Activated T-cell treated with anti-CD3 and anti-CD28 coated beads, Interleukin-2, amount 50 U/mL, for 48 hours (primary cell): ENCODE data around the gene SLC35F6.
"Not testable (repeated sequence)": the region's sequence is repeated elsewhere in the genome, so short reads cannot be mapped to it uniquely, and the experiment has no call there.

Experiments used
- DNase-seq, 2 experiments: peaks; one replicate each; pipeline ENCODE4 v3.0.0-alpha.2; 2020

The SLC35F6 gene

DNA sequence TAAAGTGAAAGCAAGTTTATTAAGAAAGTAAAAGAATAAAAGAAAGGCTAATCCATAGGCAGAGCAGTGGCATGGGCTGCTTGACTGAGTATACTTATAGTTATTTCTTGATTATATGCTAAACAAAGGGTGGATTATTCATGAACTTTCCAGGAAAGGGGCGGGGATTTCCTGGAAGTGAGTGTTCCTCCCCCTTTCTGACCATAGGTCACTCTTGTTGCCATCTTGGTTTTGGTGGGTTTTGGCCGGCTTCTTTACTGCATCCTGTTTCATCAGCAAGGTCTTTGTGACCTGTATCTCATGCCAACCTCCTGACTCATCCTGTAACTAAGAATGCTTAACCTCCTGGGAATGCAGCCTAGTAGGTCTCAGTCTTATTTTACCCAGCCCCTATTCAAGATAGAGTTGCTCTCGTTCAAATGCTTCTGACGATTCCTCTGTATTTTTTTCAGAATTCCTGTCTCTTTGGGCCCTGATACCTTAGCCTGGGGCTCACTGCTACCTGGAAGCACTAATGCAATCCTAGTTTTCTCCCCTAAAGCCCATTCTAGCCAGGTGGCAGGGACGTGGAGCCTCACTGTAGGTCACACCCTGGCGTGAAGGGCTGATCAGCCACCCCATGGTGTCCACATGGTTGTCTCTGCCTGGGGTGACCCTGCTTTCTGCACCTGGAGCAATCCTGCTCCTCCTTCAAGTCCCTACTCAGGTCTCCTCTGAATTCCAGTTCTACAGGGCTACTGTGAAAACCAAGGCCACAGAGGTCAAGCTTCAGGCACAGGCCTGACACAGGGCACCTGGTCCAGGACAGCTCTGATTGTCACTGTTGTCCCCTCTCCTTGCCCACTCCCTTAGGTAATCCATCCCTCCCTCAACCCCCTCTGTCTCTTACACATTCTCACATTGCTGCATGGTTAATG, 6.0 kb upstream of the SLC35F6 start:
- DNase-seq, result peak in 1 of 2 experiments; percentile 46

DNA sequence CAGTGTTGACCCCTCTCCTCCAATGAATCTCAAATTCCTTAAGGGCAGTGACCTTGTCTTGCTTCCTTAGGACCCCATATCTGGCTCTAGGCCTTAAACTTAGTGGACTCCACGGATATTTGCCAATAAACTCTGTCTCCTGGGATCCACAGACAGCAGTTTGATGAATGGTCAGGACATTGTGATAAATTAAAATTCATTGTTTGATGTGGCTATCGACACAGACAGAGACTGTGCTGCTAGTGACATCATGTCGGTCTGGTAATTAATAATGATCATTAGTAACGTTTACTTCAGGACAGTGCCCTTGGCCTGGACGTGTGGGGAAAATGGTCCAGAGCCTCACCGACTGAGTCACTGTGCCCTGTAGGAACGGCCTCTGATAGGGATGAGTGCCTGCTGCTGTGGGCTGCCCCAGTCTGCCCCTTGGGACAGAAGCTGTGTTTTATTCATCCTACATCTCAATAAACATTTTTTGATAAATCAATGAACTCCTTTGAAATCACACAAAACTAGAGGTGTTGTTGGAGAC, 5.2 kb upstream of the SLC35F6 start:
- DNase-seq, result no peak

DNA sequence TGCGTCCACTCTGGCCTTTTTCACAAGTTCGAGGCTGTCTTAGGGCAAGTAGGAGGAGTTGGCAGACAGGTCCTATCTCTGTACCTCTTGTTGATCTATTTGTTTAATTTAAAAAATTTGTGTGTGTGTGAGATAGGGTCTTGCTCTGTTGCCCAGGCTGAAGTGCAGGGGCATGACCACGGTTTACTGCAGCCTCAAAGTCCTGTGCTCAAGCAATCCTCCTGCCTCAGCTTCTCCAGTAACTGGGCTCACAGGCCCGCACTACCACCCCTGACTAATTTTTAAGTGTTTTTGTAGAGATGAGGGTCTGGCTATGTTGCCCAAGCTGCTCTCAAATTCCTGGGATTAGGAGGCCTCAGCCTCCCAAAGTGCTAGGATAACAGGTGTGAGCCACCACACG, 4.2 kb upstream of the SLC35F6 start:
- no peak for DNase-seq

DNA sequence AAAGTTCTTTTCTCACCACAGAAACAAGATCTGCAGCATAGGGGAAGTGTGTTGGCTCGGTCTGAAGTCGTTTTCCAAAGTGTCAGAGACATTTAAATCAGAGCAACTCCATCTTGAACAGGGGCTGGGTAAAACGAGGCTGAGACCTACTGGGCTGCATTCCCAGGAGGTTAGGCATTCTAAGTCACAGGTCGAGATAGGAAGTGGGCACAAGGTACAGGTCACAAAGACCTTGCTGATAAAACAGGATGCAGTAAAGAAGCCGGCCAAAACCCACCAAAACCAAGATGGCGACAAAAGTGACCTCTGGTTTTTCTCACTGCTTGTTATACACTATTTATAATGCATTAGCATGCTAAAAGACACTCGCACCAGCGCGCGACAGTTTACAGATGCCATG, 3.1 kb upstream of the SLC35F6 start:
- not testable (repeated sequence) for DNase-seq

DNA sequence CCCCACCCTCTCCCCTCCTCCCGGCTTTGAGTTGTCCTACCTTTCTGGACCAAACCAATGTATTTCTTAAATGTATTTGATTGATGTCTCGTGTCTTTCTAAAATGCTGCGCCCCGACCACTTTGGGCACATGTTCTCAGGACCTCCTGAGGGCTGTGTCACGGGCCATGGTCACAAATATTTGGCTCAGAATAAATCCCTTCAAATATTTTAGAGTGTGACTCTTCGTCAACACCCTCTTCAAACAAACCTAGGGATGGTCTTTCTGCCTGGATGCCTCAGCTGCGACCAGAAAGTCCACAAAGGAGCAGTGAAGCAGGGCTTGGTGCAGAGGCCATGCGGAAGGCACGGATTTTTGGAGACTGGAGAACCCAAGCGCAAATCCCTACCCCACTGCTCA, 1.1 kb upstream of the SLC35F6 start:
- DNase-seq, result no peak

DNA sequence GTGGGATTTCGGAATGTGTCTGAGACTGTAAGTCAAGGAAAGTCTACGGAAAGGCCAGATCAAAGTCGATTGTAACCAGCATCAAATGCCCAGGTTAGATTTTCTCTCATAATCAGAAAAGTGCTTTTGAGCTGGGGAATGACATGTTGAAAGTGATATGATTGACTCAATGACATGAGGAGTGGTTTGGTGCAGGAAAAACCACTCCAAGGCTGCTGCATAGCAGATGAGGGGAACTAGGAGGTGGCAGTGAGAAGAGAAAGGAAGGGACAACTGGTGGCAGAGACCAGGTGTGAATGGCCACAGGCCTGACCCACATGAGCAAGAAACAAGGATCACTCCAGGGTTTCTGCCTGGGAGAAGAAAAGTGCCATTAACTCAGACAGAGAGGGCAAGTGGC, 822 bp downstream of the SLC35F6 start:
- DNase-seq, result no peak

DNA sequence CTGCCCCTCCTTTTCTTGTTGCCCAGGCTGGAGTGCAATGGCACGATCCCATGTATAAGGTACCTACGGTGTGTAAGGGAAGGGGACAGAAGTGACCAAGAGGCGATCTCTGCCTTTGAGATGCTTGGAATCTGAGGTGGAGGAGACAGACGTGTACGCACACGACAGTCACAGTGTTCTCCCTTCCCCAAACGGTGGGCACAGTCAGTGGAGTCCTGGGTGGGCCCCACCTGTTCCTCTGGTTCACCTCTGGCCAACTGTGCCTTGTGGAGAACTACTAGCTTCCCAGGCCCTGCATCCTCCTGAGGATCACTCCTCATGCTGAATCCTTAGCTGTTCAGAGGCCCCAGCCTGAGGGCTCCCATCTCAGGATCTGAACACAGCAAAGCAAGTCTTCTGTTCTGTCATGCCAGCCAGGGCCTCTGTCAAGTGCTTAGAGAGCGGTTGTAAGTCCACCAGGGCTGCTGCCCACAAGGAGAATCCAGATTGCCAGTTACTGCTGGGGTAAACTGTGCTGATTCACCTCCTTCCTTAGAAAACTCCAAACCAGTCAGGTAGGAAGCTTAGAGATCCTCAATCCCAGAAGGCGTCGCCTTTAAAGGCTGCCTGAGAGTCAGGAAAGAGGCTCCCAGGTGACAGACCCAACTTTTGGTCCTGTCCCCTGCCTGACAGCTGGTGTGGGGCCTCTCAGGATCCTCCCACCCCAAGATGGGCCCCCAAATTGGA, 1.6 kb downstream of the SLC35F6 start:
- no peak for DNase-seq

DNA sequence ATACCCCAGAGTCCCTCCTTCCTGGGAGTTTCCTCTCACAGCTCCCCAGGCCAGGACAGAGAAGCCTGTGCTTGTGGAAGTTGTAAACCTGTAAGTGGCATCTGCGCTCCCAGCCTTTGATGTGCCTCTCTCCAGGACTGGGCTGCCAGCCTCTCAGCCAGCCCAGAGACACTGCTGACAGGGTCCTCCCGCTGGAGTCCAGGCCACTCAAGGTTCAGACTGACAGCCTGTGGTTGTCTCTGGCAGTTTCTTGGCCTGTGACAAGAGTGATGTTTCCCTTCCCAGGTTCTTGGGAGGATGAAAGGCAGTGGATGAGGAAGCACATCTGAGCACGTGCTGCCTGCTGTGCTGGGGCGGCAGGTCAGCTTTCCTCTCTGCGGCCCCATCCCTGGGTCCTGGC, 3.0 kb downstream of the SLC35F6 start:
- no peak for DNase-seq

DNA sequence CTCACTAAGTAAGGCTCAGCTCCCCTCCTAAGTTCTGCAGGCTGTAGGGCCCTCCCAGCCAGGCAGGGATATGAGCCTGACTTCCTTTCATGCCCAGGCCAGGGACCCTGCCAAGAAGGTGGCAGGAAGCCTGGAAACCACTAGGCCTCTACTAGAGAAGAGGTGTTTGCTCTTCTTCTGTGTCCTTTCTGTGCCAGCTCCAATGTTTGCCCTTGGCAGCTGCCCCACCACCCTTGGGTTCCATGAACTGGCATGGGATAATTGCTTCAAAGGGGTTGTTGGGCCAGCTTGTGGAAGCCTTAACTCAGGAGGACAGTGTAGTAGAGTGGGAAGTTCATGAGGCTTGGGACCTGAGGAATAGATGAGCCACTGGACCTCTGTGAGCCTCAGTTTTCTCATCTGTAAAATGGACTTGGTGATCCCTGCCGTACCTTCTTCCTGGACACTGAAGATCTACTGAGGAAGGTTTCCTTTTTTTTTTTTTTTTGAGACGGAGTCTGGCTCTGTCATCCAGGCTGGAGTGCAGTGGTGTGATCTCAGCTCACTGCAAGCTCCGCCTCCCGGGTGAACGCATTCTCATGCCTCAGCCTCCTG, 3.9 kb downstream of the SLC35F6 start:
- no peak for DNase-seq

DNA sequence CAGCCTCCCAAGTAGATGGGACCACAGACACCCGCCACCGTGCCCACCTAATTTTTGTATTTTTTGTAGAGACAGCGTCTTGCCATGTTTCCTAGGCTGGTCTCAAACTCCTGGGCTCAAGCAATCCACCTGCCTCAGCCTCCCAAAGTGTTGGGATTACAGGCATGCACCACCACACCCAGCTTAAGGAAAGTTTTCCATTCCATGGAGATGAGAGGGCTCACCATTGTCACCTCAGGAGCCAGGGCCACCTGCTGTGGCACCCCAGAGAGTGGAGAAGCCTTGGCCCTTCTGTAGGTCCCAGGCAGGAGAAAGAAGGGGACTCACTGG, 4.6 kb downstream of the SLC35F6 start:
- DNase-seq, result no peak

DNA sequence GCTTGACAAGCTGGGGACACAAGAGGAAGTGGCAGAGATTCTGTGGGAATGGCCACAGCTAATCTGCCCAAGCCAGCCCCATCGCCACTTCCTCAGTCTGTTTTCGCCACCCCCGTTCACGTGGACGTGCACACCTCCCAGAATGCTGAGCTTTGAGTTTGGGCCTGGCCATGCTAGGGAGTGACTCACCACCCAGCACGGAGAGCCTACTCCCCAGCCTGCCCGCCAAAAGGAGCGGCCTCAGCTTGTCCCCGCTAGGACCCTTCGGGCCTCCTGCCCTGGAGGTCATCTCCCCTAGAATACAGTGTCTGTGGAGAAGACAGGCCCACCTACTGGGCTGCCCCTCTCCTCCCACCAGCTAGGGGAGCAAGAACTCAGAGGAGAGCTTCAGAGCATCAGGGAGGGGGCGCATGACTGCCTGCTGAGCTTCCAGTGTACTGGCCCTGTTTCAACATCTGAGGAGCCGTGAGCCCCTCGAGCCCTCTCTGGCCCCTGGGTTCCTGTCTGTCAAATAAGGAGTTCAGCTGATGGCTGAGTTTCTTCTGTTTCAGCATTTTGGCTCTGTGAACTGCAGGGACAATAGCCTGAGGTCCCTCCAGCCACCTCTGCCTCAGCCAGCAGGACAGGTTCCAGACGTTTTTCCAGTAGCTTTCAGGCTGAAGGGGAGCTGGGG, 5.1 kb downstream of the SLC35F6 start:
- peak; percentile 58 to 66 for DNase-seq

DNA sequence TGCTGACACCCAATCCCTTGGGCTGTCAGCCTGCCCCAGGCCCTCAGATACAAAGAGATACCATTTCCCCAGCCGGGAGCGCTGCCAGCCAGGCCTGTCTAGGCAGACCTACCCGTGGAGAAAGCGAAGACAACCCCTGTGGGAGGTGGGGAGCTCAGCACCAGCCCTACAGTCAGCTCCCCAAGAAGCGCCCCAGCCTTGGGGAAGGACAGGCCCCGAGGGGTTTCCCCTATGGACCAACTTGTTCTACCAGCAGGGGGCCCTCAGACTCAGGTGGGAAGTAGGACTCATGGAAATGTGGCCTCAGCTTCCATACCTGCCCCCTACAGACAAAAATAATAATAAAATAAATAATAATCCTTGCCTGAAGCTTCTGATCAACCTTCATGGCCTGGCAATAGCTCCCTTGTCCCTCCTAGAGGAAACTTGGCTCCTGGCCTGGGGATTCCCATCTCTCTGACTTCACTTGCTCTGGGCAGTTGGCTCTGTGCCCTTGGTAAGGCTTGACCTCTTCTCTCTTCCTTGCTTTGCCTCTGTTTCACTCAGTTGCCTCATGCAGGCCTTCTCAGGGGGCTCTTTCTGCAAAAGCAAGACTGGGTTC, 7.0 kb downstream of the SLC35F6 start:
- peak; percentile 49 to 50 for DNase-seq

DNA sequence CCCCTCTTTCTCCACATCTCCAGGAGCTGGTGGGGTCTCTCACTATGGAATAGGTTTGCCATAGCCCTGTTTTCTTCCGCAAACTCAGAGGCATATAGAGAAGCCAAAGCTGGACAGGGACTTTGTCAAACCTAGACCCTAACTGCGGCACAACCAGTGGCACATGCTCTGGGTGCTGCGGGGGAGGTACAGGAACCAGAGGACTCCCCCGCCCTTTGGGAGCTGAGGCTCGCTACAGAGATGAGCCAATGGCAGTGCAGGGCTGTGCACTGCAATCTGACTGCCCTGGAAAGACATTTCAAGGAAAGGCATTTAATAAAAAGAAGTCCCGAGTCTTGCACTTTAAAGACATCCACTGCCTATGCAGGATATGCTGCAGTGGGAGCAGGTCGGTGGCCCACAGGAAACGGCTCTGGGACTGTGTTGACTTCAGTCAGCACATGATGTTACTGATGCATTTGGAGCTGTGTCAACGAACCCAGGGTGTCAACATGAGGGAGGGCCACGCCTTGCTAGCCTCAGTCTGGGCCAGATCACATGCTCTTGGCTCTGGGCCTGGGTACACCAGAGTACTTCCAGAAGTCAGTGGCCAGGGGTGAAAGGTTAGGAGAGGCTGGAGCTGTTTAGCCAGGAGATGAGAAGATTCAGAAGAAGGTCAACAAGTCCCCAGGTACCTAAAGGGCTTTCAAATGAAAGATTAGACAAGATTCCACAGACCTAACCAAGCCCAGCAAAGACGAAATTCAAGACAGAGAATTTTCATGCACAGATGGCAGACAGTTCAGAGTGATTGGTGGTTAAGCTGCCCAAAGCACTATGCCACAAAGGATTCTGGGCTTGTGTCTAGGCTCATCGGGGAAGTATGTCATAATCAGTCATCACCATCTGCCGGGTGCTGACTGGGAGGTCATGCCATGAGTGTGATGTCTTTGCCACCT, 8.2 kb downstream of the SLC35F6 start:
- DNase-seq, result peak in 1 of 2 experiments; percentile 30

DNA sequence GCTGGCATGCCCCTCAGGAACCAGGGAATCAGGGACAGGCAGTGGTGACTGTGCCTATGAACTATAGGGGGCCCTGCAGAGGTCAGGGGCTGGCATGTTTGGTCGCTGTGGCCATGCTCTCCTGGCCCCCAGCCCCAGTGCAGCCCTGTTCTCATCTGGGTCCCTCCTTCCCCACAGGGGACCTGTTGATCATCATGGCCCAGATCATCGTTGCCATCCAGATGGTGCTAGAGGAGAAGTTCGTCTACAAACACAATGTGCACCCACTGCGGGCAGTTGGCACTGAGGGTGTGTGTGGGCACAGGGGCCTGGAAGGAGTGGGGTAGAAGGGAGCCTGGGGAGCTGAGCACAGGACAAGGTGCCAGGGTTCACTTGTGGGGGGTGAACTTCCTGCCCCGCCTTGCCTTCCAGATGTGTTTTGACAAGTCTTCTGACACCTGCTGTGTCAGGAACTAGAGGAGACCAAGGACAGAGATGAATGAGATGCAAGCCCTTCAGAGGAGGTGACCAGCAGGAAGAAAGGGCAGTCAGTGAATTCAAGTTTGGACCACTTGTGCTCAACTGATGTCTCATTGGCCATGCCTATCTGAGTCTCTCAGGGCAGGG, 12.2 kb downstream of the SLC35F6 start:
- DNase-seq, result no peak

DNA sequence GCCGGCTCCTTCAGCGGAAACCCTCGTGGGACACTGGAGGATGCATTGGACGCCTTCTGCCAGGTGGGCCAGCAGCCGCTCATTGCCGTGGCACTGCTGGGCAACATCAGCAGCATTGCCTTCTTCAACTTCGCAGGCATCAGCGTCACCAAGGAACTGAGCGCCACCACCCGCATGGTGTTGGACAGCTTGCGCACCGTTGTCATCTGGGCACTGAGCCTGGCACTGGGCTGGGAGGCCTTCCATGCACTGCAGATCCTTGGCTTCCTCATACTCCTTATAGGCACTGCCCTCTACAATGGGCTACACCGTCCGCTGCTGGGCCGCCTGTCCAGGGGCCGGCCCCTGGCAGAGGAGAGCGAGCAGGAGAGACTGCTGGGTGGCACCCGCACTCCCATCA, 14.0 kb downstream of the SLC35F6 start:
- no peak for DNase-seq

DNA sequence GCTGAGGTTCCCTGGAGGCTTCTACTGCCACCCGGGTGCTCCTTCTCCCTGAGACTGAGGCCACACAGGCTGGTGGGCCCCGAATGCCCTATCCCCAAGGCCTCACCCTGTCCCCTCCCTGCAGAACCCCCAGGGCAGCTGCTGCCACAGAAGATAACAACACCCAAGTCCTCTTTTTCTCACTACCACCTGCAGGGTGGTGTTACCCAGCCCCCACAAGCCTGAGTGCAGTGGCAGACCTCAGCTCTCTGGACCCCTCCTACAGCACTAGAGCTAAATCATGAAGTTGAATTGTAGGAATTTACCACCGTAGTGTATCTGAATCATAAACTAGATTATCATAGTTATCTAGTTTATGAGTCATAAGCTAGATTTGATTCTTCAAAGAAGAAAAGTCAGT, 14.4 kb downstream of the SLC35F6 start:
- DNase-seq, result peak in 1 of 2 experiments; percentile 31

DNA sequence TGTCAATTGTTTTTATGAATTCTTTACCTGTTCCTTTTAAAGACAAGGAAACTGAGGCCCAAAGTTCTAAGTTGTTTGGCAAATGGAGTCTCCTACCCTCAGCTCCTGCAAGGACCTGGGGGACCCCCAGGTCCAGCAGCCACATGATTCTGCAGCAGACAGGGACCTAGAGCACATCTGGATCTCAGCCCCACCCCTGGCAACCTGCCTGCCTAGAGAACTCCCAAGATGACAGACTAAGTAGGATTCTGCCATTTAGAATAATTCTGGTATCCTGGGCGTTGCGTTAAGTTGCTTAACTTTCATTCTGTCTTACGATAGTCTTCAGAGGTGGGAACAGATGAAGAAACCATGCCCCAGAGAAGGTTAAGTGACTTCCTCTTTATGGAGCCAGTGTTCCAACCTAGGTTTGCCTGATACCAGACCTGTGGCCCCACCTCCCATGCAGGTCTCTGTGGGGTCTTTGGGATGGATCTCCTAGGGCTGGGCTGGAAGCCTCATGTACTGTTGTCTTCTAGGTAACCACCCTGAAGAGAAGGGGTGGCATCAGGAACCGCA, 16.2 kb downstream of the SLC35F6 start:
- no peak for DNase-seq

DNA sequence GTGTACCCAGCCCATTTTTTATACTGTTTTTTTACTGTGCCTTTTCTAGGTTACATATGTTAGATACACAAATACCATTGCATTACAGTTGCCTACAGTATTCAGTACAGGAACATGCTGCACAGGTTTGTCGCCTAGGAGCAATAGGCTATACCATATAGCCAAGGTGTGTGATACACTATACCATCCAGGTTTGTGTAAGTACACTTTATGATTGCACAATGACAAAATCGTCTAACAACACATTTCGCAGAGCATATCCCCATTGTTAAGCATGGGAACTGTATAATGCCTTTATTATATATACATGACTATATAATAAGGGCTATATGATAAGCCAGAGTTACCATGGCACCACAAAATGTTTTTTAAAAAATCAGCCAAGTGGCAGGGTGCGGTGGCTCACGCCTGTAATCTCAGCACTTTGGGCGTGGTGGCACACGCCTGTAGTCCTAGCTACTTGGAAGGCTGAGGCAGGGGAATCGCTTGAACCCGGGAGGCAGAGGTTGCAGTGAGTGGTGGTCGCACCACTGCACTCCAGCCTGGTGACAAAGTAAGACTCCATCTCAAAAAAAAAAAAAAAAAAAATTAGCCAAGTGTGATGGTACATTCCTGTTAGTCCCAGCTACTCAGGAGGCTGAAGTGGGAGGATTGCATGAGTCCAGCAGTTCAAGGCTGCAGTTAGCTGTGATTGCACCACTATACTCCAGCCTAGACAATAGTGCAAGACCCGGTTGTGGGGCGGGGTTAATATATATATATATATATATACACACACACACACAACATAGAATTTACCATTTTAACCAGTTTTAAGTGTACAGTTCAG, 19.0 kb downstream of the SLC35F6 start:
- DNase-seq, result no peak

DNA sequence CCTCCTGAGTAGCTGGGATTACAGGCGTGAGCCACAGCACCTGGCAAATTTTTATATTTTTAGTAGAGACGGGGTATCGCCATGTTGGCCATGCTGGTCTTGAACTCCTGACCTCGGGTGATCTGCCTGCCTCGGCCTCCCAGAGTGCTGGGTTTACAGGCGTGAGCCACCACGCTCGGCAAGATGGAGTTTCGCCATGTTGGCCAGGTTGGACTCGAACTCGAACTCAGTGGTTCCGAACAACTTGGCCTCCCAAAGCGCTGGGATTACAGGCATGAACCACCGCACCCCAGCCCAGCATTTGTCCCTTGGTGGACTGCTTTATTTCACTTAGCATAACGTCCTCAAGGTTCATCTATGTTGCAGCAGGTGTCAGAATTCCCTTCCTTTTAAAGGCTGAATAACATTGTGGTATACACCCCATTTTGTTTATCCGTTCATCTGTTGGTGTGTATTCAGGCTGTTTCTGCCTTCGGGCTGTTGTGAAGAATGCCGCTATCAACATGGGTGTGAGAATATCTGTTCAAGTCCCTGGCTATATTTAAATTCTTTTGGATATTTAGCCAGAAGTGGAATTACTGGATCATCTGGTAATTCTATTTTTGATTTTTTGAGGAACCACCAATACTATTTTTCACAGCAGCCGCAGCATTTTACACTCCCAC, 20.6 kb downstream of the SLC35F6 start:
- no peak for DNase-seq
